NCI-H1930 (cell line): ENCODE data around the gene DBP.
"Not testable (repeated sequence)": the region's sequence is repeated elsewhere in the genome, so short reads cannot be mapped to it uniquely, and the experiment has no call there.

Experiments
- DNase-seq, 2 experiments: peaks; one replicate each; lab custom pipeline; 2025; lab: John Stamatoyannopoulos, UW

DBP gene, protein sequence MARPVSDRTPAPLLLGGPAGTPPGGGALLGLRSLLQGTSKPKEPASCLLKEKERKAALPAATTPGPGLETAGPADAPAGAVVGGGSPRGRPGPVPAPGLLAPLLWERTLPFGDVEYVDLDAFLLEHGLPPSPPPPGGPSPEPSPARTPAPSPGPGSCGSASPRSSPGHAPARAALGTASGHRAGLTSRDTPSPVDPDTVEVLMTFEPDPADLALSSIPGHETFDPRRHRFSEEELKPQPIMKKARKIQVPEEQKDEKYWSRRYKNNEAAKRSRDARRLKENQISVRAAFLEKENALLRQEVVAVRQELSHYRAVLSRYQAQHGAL

DNA sequence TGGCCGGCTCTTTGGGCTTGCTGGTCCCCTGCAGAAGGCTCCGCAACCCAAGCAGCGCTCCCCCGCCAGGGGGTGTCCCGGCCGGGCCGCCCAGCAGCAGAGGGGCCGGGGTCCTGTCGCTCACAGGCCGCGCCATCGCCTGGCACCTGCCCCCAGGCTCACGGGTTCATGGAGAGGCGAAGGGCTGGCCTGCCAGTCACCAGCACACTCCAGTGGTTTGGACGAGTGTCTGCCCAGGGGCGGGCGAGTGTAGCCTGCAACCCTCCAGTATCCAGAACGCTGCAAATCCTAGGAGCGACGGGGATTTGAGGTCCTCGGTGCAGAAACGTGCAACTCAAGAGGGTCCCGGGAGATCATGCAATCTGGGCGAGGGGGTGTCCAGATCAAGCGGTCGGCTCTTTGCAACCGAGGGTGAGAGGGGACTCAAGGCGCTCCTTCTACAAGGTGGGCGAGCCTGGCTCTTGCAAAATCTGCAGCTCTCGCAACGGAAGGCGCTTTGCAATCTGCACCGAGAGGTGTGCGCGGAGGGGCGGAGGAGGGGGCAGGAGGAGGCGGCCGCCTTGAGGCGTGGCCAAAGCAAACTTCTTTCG, at the start of gene DBP:
Gene DBP, minus strand, starts transcription at position 521 of the 590 bp plus-strand sequence. Its CDS starts 385 bp downstream, at position 136.
- peak in 1 of 2 experiments; percentile 77 for DNase-seq

DNA sequence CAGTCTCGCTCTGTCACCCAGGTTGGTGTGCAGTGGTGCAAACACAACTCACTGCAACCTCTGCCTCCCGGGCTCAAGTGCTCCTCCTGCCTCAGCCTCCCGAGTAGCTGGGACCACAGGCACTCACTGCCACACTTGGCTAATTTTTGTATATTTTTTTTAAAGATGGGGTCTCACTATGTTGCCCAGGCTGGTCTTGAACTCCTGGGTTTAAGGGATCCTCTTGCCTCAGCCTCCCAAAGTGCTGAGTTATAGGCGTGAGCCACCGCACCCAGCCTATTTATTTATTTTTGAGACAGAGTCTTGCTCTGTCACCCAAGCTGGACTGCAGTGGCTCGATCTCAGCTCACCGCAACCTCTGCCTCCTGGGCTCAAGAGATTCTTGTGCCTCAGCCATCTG, 49.5 kb upstream of the DBP start:
- not testable (repeated sequence) for DNase-seq

DNA sequence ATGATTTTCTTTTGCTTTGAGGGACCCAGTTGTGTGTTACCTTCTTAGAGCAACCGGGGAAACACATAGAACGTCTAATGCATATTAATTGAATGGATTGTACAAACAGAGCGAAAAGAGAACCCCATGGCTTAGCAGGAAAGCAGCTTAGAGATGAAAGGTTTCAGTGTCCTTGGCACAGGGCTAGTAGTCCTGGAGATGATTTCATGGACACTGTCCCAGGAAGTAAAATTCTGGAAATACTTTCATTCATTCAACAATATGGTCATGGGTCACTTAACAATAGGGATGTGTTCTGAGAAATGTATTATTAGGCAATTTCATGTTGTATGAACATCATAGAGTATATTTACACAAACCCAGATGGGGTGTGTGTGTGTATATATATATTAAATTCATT, 48.9 kb upstream of the DBP start:
- DNase-seq: no peak

DNA sequence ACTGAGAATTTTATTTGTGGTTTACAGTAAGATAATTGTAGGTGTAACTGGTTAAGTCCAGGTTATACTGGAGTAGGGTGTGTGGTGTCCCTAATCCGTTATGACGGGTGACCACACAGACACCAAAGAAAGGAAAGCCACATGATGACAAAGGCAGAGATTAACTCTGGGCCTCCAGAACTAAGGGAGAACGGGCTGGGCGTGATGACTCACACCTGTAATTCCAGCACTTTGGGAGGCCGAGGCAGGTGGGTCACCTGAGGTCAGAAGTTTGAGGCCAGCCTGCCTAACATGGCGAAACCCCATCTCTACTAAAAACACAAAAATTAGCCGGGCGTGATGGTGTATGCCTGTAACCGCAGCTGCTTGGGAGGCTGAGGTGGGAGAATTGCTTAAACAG, 48.4 kb upstream of the DBP start:
- no peak for DNase-seq

DNA sequence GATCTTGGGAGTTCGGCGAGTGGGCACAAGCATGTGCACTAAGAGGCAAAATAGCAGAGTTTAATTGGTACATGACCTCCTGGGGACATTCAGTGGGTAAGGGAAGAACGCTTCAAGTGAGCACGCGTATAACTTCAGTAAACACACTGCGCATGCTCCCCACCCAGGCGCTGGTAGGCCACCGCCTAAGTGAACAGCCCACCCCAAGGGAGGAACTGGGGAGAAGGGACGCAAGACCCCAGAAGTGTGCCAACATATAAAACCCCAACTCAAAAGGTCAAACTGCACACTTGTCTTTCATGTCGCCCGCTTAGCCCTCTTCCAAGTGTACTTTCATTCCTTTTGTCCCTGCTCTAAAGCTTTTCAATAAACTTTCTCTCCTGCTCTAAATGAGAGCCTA, 46.2 kb upstream of the DBP start:
- peak; percentile 83 to 95 for DNase-seq

DNA sequence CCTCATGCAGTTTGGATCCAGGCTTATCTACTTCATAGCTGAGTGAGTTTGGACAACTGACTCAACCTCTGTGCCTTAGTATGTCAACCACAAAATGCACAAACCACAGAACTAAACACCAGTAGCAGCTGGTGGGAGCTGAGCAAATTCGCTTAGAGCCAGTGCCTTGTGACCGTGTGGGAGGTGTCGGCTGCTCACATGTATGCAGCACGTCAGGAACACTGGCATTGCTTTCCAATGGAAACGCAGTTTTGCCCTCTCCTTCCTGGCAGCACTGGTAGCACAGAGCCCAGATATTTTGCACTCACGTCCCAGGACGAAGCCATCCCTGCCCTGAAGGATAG, 43.9 kb upstream of the DBP start:
- no peak for DNase-seq

DNA sequence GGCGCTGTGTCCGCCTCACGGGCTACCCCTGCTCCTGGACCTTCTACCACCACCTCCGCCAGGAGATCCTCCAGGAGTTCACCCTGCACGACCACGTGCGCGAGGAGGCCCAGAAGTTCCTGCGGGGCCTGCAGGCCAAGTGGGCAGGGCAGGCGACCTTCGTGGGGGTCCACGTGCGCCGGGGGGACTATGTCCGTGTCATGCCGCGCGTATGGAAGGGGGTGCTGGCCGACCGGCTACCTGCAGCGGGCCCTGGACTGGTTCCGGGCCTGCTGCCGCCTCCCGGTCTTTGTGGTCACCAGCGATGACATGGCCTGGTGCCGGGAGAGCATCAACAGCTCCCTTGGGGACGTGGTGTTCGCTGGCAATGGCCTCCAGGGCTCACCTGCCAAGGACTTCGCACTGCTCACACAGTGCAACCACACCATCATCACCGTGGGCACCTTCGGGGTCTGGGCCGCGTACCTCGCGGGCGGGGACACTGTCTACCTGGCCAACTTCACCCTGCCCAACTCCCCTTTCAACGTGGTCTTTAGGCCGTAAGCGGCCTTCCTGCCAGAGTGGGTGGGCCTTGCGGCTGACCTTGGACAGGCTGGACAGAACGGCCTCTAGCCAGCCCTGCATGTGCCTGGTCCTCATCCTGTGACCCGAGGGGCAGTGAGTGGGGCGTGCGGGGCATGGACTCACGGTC, 43.4 kb upstream of the DBP start:
- no peak for DNase-seq

DNA sequence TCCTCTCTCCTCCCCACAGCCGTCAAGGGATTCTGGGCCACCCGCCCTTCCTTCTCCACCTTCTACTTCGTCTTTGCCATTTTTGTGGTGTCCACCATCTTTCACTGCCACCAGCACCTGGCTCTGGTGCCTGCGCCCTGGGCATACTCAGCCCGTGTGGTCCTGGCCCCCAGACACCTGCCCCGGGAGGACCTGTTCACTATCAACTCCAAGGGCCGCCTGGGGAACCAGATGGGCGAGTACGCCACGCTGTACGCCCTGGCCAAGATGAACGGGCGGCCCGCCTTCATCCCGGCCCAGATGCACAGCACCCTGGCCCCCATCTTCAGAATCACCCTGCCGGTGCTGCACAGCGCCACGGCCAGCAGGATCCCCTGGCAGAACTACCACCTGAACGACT, 42.8 kb upstream of the DBP start:
- DNase-seq: not testable (repeated sequence)

DNA sequence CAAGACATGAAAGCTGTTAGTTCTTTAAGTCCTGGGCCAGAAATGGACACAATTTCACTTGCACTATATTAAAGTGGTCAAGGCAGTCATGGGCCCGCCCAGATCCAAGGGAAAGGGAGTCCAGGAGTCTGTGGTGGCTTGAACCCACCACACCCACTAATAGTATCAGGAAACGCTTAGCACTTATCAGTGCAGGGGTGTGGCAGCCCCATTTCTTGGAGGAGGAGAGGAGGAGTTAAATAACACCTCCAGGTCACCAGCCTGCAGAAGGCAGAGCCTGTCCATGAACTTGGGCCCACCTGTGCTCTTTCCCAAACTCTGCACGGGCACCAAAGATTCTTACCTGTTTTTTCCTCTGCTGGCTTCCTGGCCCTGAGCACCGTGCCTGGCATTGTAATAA, 41.0 kb upstream of the DBP start:
- no peak for DNase-seq

DNA sequence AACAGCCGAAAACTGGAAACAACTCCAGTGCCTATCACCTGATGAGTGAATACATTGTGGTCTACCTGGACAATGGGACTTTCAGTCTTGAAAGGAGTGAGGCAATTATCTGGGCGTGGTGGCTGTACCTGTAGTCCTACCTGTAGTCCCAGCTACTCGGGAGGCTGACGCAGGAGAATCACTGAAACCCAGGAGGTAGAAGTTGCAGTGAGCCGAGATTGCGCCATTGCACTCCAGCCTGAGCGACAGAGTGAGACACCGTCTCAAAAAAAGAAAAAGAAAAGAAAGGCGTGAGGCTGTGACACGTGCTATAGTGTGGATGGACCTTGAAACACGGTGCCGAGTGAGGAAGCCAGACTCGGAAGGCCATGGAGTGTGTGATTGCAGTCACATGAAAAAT, 39.7 kb upstream of the DBP start:
- DNase-seq: no peak

DNA sequence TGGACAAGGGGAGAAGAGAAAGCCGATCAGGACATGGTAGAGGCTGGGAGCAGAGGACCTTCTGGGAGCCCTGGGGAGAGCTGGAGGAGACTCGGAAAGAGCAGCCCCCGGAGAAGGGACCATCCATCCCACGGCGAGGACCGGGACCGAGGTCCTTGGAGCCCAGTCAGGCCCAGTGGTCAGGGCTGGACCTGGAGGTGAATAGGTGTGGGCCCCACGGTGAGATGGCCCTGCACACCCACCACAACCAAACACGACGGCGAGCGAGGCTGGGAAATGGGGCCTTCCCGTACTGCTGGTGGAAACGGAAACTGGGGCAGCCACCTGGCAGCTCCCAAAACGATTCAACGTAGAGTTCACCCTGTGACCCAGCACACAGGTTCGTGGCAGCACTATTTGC, 39.3 kb upstream of the DBP start:
- DNase-seq: no peak

DNA sequence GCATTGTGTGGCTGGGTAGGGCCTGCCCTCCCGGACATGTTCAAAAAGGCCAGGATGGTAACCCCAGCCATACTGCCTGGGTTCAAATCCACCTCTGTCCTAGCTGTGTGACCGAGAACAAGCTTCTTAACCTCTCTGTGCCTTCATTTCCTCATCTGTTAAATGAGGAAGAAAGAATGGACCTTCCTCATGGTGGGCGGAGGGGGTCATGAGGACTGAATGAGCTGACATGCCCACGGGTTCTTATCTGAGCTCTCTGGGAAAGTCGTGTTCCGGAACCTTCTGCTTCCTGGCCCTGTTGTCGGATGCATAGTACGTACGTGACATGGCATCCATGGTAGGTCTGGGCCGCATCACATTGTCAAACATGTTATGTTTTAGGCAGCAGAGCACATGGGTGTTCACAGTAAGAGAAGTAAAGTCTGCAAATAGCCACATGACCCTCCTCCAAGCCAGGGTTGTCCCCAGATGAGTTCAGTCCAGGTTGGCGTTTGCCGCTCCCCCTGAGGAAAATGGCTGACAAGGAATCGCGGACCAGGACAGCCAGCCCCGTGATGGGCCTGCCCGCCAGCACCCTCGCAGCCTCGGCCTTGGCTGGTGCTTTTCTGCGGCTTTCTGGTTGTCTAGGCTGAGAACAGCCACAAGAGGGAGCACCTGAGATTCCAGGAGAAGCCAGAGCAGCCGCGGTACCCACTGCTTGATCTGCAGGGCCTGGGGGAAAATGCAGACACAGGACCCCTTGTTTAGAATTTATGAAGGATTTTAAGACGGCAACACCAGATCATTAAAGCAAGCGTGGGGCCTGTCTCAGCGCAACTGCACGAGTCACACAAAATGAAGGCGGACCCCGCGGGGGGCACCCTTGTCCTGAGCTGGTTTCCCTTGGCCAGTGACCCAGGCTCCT, 38.0 kb upstream of the DBP start:
- DNase-seq: peak; percentile 76 to 82

DNA sequence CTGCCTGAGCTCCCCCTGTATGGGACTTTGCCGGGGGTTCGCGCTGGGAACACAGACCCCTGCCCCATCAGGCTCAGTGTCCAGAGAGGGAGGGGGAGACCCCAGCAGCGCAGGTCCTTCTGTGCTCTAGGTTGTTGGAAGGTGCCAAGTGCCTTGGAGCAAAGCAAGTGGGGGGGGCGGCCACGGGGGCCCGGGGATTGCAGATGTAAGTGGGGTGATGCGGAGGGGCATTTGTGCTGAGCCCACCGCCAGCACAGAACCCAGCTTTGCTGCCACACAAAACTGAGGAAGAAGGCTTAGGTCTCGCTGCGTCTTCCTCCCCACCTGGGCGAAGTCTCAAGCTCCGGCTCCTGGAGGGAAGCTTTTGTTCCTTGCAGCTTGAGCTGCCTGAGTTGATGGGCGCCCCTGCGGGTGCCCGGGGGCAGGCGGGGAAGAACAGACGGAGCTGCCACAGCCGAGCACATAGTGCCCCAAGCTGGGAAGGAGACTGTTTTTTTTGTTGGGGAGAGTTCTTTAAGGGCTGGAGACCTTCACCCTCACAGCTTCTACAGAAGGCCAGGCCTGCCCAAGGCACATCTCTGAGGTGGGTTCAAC, 37.1 kb upstream of the DBP start:
- no peak for DNase-seq

DNA sequence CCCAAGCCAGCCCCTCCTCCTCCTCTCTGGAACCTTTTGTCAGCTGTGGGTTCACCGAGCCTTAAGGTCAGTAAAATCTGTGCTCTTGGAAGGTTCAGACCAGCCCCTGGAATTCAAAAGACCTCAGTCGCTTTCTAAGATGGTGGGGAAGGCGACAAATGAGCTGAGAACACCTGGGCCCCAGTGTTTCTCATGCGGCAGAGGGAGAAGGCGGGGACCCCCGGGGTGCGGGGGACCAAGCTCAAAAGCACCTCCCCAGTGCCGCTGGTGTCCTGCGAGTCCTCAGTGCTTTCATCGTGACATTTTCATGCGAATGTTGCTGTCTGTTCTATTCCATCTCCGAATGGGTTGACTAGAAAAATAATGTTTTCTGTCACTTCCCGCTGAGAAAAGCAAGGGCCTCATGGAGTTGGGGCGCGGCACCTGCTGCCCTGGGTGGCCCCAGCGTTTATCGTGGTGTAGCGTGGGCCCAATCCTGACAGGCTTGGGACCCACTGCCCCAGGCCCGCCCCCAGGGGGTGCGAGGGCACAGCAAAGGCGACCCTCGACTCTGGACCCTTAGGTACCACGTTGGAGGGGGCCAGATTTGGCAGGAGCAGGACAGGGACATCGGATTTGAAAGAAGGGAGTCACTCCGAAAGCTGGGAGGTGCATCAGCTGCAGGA, 36.4 kb upstream of the DBP start:
- DNase-seq: no peak

DNA sequence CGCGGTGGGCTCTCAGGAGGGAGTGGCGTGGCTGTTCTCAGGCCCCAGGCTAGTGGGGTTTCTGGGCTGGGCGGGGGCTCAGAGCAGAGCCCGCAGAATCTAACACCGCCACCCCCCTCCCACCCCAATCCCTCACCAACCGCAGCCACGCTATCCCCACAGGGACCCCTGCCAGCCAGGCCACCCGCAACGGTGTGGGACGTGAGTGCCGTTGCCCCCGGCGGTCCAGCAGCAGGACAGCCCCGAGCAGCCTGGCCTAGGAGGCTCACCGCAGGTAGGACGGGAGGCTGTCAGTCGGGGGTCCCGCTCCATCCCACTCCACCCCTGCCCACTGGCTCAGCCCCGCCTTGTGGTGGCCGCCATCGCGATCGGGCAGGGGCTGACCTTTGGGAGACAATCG, 35.8 kb upstream of the DBP start, which contains the start of gene NTN5:
Gene NTN5, minus strand, starts transcription at position 24 of the 400 bp plus-strand sequence. CDS start 2,031 bp downstream, outside the sequence.
- no peak for DNase-seq

DNA sequence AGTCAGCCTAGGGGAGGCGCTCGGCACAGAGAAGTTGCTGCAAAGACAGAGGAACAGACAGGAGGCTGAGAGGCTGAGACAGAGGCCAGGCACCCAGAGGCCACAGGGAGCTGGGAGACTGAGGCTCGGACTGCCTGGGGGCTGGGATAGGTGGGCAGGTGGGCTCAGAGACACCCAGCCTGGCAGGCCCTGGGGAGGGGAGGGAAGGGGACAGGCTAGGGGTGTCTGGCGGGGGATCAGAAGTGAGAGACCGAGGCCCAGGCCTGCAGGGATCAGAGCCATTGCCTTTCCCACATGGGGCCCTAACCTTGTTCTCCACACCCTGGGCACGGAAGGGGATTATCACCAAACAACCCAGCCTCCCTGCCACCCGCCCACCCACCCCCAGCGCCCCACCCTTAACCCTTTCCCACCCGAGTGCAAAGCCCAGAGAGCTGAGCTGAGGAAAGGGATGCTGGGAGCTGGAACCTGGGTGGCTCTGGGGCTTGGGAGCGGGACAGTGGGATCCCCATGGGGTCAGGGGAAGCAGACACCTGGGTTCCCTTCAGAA, 34.3 kb upstream of the DBP start:
- DNase-seq: no peak

DNA sequence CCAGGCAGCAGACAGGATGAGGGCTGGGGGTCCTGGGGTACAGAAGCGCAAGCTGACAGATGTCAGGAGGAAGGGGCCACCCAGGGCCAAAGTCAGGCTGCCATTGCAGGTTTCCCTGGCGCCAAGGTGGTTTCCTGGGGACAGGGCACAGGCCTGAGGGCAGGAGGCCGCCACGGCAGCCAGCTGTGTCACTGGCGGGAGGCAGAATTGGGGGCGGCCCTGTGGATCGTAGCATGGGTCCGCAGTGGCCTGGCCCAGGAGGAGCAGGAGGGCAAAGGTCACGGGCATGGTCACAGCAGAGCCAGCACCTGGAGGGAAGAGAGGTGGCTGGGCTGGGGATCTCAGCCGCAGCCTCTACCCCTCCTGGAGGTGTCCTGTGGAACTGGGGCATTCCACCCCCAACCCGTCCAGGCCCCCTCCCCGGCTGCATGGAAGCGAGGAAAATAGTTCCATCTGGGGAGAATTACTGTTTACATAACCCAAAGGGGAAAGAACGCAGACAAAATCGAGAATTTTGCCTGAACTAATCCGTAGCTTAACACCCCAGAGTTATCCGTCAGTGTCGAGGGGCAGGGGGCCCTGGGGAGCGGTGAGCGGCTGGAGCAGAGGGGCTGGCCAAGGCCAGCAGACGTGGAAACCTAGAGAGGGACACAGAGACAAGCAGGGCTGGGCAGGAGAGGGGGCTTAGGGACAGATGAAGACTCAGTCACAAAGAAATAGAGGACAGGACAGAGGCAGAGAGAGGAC, 33.7 kb upstream of the DBP start:
- DNase-seq: no peak

DNA sequence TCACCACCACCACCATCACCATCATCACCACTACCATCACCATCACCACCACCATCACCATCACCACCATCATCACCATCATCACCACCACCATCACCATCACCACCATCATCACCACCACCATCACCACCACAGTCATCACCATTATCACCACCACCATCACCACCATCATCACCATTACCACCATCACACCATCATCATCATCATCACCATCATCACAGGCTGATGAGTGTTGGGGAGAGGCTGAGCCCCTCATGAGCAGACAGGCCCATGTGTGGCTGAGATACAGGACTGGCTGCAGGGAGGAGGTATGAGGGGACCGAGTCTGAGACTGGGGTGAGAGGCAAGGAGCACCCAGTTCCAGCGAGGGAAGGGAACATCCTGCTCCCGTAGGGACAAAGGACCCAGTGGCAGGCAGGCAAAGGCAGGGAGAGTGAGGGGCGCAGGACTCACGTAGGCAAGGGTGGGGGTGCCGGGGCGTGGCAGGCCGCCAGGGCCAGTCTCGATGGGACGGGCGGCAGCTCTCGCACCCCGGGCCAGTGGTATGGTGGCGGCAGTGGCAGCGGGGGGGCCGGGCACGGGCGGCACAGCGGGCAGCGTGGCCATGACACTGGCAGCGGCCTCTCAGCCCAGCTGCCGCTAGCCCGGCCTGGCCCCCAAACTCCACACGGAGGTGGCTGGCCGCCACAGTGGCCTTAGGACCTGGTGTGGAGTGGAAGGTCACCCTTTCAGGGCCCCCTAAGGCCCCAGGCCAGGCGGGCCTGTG, 32.9 kb upstream of the DBP start:
- DNase-seq: no peak

DNA sequence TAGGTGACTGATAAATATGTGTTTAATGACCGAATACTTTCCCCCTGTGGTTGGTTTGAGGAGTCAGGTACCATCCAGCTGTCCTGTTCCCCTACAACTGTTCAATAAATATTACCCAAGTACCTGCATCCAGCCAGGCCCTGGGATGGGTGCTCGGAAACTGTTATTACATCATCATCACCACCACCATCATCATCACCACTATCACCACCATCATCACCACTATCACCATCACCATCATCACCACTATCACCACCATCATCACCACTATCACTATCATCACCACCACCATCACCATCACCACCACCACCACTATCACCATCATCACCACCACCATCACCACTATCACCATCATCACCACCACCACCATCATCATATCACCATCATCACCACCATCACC, 31.6 kb upstream of the DBP start:
- DNase-seq: no peak

DNA sequence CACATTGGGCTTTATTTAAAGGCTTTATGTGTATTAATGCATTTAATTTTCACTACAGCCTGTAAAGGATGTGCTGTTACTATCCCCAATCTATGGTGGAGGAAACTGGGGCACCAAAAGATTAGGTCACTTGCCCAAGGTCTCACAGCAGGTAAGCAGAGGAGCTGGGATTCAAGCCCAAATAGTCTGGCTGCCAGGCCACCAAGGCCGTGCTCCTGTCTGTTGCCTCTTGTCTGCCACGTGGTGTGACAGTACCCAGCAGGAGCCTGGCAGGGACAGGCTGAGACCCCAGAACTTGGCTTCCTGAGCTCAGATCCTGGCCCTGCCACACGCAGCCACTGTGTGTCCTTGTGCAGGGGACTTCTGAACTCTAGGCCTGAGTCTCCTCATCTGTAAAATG, 31.2 kb upstream of the DBP start:
- DNase-seq: no peak
